Measurements from ENCODE around the gene SLC15A2.
A peak's percentile ranks its signal among the peaks of the same experiment; 100 is the strongest.

SLC15A2 gene

GRCh38 chr3:121883507-121883906 lies 10.7 kb upstream of the SLC15A2 start:
- H3K27me3 ChIP-seq = no peaks in the 10 kb centered on the region
- H3K9me3 ChIP-seq = no peaks in the 10 kb centered on the region
- no peak overlapping the region for H3K4me3 ChIP-seq
- no peak for TF ChIP-seq Cebpa-rat (IDR thresholded peaks at IDR 0.05)
- peaks cover 13% of the 10 kb centered on the region; the same call in 1 of the 2 replicates for H4K20me1 ChIP-seq
- no peak overlapping the region for H3K27ac ChIP-seq
- peaks cover 12% of the 10 kb centered on the region for H3K4me1 ChIP-seq
- H3K9ac ChIP-seq = no peak overlapping the region
- peaks cover 57% of the 10 kb centered on the region for H3K36me3 ChIP-seq
- H3K4me2 ChIP-seq = no peak overlapping the region

- Histone ChIP-seq H4K20me1 (peaks cover 6% of the 10 kb centered on the region; the same call in 1 of the 2 replicates), H3K27me3 (no peaks in the 10 kb centered on the region), H3K4me3 (no peak overlapping the region), H3K4me1 (peaks cover 12% of the 10 kb centered on the region), H3K27ac (no peak overlapping the region), H3K4me2 (no peak overlapping the region), H3K36me3 (peaks cover 55% of the 10 kb centered on the region), H3K9me3 (no peaks in the 10 kb centered on the region), H3K9ac (no peak overlapping the region)
- TF ChIP-seq Cebpa-rat (IDR thresholded peaks at IDR 0.05) = no peak
Measured at GRCh38 chr3:121885386-121885785, 8.8 kb upstream of the SLC15A2 start.

GRCh38 chr3:121895121-121895520 lies 920 bp downstream of the SLC15A2 start:
- no peaks in the 10 kb centered on the region for H3K9me3 ChIP-seq
- no peak overlapping the region for H3K9ac ChIP-seq
- H3K4me3 ChIP-seq = no peak overlapping the region
- no peaks in the 10 kb centered on the region for H4K20me1 ChIP-seq
- H3K4me1 ChIP-seq = no peaks in the 10 kb centered on the region
- H3K27ac ChIP-seq = no peak overlapping the region
- peaks cover 54% of the 10 kb centered on the region for H3K36me3 ChIP-seq
- no peak for TF ChIP-seq Cebpa-rat (IDR thresholded peaks at IDR 0.05)
- H3K4me2 ChIP-seq = no peak overlapping the region
- H3K27me3 ChIP-seq = no peaks in the 10 kb centered on the region

- H3K4me2 ChIP-seq = no peak overlapping the region
- no peak overlapping the region for H3K9ac ChIP-seq
- no peaks in the 10 kb centered on the region for H3K4me1 ChIP-seq
- H3K27me3 ChIP-seq = no peaks in the 10 kb centered on the region
- no peaks in the 10 kb centered on the region for H3K9me3 ChIP-seq
- H3K4me3 ChIP-seq = no peak overlapping the region
- H3K27ac ChIP-seq = no peak overlapping the region
- H4K20me1 ChIP-seq = no peaks in the 10 kb centered on the region
- no peak for TF ChIP-seq Cebpa-rat (IDR thresholded peaks at IDR 0.05)
- H3K36me3 ChIP-seq = peaks cover 59% of the 10 kb centered on the region
Measured at GRCh38 chr3:121895736-121896135, 1.5 kb downstream of the SLC15A2 start.

- no peak overlapping the region for H3K9ac ChIP-seq
- no peaks in the 10 kb centered on the region for H3K4me1 ChIP-seq
- no peaks in the 10 kb centered on the region for H3K27me3 ChIP-seq
- peaks cover 3% of the 10 kb centered on the region; the same call in 1 of the 2 replicates for H3K9me3 ChIP-seq
- no peak overlapping the region for H3K4me3 ChIP-seq
- H3K27ac ChIP-seq = no peak overlapping the region
- no peaks in the 10 kb centered on the region for H4K20me1 ChIP-seq
- H3K36me3 ChIP-seq = peaks cover 68% of the 10 kb centered on the region
- H3K4me2 ChIP-seq = no peak overlapping the region
- no peak for TF ChIP-seq Cebpa-rat (IDR thresholded peaks at IDR 0.05)
Measured at GRCh38 chr3:121896823-121897222, 2.6 kb downstream of the SLC15A2 start.

- Histone ChIP-seq H3K36me3 (peaks cover 72% of the 10 kb centered on the region), H3K4me2 (no peak overlapping the region), H3K9me3 (peaks cover 7% of the 10 kb centered on the region), H3K27me3 (no peaks in the 10 kb centered on the region), H4K20me1 (no peaks in the 10 kb centered on the region), H3K9ac (no peak overlapping the region), H3K4me1 (no peaks in the 10 kb centered on the region), H3K4me3 (no peak overlapping the region), H3K27ac (no peak overlapping the region)
- no peak for TF ChIP-seq Cebpa-rat (IDR thresholded peaks at IDR 0.05)
Measured at GRCh38 chr3:121897296-121897695, 3.1 kb downstream of the SLC15A2 start.

- TF ChIP-seq Cebpa-rat (IDR thresholded peaks at IDR 0.05) = no peak
- no peaks in the 10 kb centered on the region for H3K27me3 ChIP-seq
- no peak overlapping the region for H3K9ac ChIP-seq
- no peaks in the 10 kb centered on the region for H4K20me1 ChIP-seq
- H3K27ac ChIP-seq = no peak overlapping the region
- no peaks in the 10 kb centered on the region for H3K9me3 ChIP-seq
- peaks cover 11% of the 10 kb centered on the region; the same call in 1 of the 2 replicates for H3K4me1 ChIP-seq
- H3K4me3 ChIP-seq = no peak overlapping the region
- peak overlapping the region; percentile 3; the same call in 1 of the 2 replicates for H3K4me2 ChIP-seq
- H3K36me3 ChIP-seq = peaks cover 93% of the 10 kb centered on the region
Measured at GRCh38 chr3:121913305-121913990, 19.2 kb downstream of the SLC15A2 start.

GRCh38 chr3:121914081-121914998 lies 20.1 kb downstream of the SLC15A2 start:
- Histone ChIP-seq H3K4me1 (peaks cover 11% of the 10 kb centered on the region; the same call in 1 of the 2 replicates), H3K4me3 (no peak overlapping the region), H3K9me3 (no peaks in the 10 kb centered on the region), H3K36me3 (peaks cover 93% of the 10 kb centered on the region), H3K4me2 (peak overlapping the region; percentile 3; the same call in 1 of the 2 replicates), H3K9ac (no peak overlapping the region), H4K20me1 (no peaks in the 10 kb centered on the region), H3K27ac (no peak overlapping the region), H3K27me3 (no peaks in the 10 kb centered on the region)
- no peak for TF ChIP-seq Cebpa-rat (IDR thresholded peaks at IDR 0.05)

GRCh38 chr3:121916189-121916588 lies 22.0 kb downstream of the SLC15A2 start:
- TF ChIP-seq Cebpa-rat (IDR thresholded peaks at IDR 0.05) = no peak
- peaks cover 11% of the 10 kb centered on the region; the same call in 1 of the 2 replicates for H3K4me1 ChIP-seq
- no peak overlapping the region for H3K9ac ChIP-seq
- H3K4me2 ChIP-seq = no peak overlapping the region
- H4K20me1 ChIP-seq = no peaks in the 10 kb centered on the region
- no peaks in the 10 kb centered on the region for H3K9me3 ChIP-seq
- H3K27me3 ChIP-seq = no peaks in the 10 kb centered on the region
- H3K27ac ChIP-seq = no peak overlapping the region
- H3K36me3 ChIP-seq = peaks cover 95% of the 10 kb centered on the region
- no peak overlapping the region for H3K4me3 ChIP-seq
